HepG2 (cell line): ENCODE measurements around the gene U2AF1L4. TPM values are rescaled to one million over a fixed set of nuclear protein-coding genes. Genes with fewer than 3 reads are reported as not detected.

Experiments
- BCLAF1 ChIP-seq: fragments of 450-650 bp; IDR thresholded peaks from 2 replicates; pipeline ENCODE4 v1.6.1; 2017; ENCODE audit warnings: mild to moderate bottlenecking
- CHD4 ChIP-seq: fragments of 200-600 bp; sonication (generic); IDR thresholded peaks from 2 replicates; pipeline ENCODE4 v1.7.0; 2017; ENCODE audit warnings: mild to moderate bottlenecking, low read length, borderline replicate concordance
- CTCF ChIP-seq: sonication (generic); formaldehyde crosslinking; IDR thresholded peaks from 2 replicates; pipeline ENCODE4 v1.5.0; 2020; ENCODE audit warnings: mild to moderate bottlenecking, missing genetic modification reagents, moderate library complexity
- ERF ChIP-seq: IDR thresholded peaks from 2 replicates; pipeline ENCODE4 v1.6.1; 2018; ENCODE audit warnings: missing biosample characterization, missing genetic modification reagents
- ESRRA ChIP-seq: sonication (generic); formaldehyde crosslinking; IDR thresholded peaks from 2 replicates; pipeline ENCODE4 v1.5.1; 2020; ENCODE audit warnings: mild to moderate bottlenecking, low read depth, missing genetic modification reagents
- HDAC1 ChIP-seq: sonication (generic); formaldehyde crosslinking; IDR thresholded peaks from 2 replicates; pipeline ENCODE4 v1.5.1; 2020; ENCODE audit warnings: mild to moderate bottlenecking, missing genetic modification reagents
- MBD4 ChIP-seq: IDR thresholded peaks from 2 replicates; pipeline ENCODE4 v1.6.1; 2012; ENCODE audit warnings: low read length, inconsistent platforms, borderline replicate concordance
- MTA1 ChIP-seq: sonication (generic); formaldehyde crosslinking; IDR thresholded peaks from 2 replicates; pipeline ENCODE4 v1.4.0; 2020; ENCODE audit warnings: missing genetic modification reagents, mild to moderate bottlenecking, borderline replicate concordance
- MXD4 ChIP-seq: IDR thresholded peaks from 2 replicates; pipeline ENCODE4 v1.6.1; 2016; ENCODE audit warnings: mild to moderate bottlenecking, missing biosample characterization, missing genetic modification reagents
- NRL ChIP-seq: sonication (generic); formaldehyde crosslinking; IDR thresholded peaks from 2 replicates; pipeline ENCODE4 v1.5.0; 2020; ENCODE audit warnings: missing genetic modification reagents, mild to moderate bottlenecking, moderate library complexity, borderline replicate concordance
- PAX8 ChIP-seq: sonication (generic); formaldehyde crosslinking; IDR thresholded peaks from 2 replicates; pipeline ENCODE4 v1.8.0; 2022; ENCODE audit warnings: mild to moderate bottlenecking, missing genetic modification reagents, borderline replicate concordance
- SIX4 ChIP-seq: sonication (generic); formaldehyde crosslinking; IDR thresholded peaks from 2 replicates; pipeline ENCODE4 v1.4.0; 2020; ENCODE audit warnings: missing genetic modification reagents
- SPEN ChIP-seq: sonication (generic); formaldehyde crosslinking; IDR thresholded peaks from 2 replicates; pipeline ENCODE4 v1.5.1; 2020; ENCODE audit warnings: low read depth, mild to moderate bottlenecking, missing genetic modification reagents
- TBX2 ChIP-seq: sonication (generic); formaldehyde crosslinking; IDR thresholded peaks from 2 replicates; pipeline ENCODE4 v1.5.0; 2020; ENCODE audit warnings: missing genetic modification reagents, mild to moderate bottlenecking, borderline replicate concordance
- TBX3 ChIP-seq: fragments of 450-650 bp; IDR thresholded peaks from 2 replicates; pipeline ENCODE4 v1.6.1; 2017; ENCODE audit warnings: antibody characterized with exemption, mild to moderate bottlenecking, inconsistent platforms, borderline replicate concordance
- THAP11 ChIP-seq: IDR thresholded peaks from 2 replicates; pipeline ENCODE4 v1.6.1; 2016; ENCODE audit warnings: missing biosample characterization, missing genetic modification reagents
- ZKSCAN8 ChIP-seq: IDR thresholded peaks from 2 replicates; pipeline ENCODE4 v1.6.1; 2016; ENCODE audit warnings: borderline replicate concordance, missing genetic modification reagents, missing compliant biosample characterization
- ZNF274 ChIP-seq: sonication (generic); formaldehyde crosslinking; IDR thresholded peaks from 2 replicates; pipeline ENCODE4 v1.5.1; 2020; ENCODE audit warnings: mild to moderate bottlenecking, missing genetic modification reagents
- ZNF331 ChIP-seq: sonication (generic); formaldehyde crosslinking; IDR thresholded peaks from 2 replicates; pipeline ENCODE4 v1.4.0; 2020; ENCODE audit warnings: missing genetic modification reagents
- ZNF335 ChIP-seq: sonication (generic); formaldehyde crosslinking; IDR thresholded peaks from 2 replicates; pipeline ENCODE4 v1.4.0; 2020; ENCODE audit warnings: missing genetic modification reagents
- ZNF569 ChIP-seq: sonication (generic); formaldehyde crosslinking; IDR thresholded peaks from 2 replicates; pipeline ENCODE4 v1.5.0; 2020; ENCODE audit warnings: mild to moderate bottlenecking, missing genetic modification reagents, moderate library complexity, borderline replicate concordance
- ZNF605 ChIP-seq: sonication (generic); formaldehyde crosslinking; IDR thresholded peaks from 2 replicates; pipeline ENCODE4 v1.8.0; 2022; ENCODE audit warnings: mild to moderate bottlenecking, missing genetic modification reagents
- ZNF749 ChIP-seq: sonication (generic); formaldehyde crosslinking; IDR thresholded peaks from 2 replicates; pipeline ENCODE4 v1.8.0; 2022; ENCODE audit warnings: mild to moderate bottlenecking, missing genetic modification reagents, moderate library complexity, borderline replicate concordance
- ZSCAN21 ChIP-seq: sonication (generic); formaldehyde crosslinking; IDR thresholded peaks from 2 replicates; pipeline ENCODE4 v1.8.0; 2022; ENCODE audit warnings: mild to moderate bottlenecking, missing genetic modification reagents, moderate library complexity, borderline replicate concordance
- ZSCAN22 ChIP-seq: sonication (generic); formaldehyde crosslinking; IDR thresholded peaks from 2 replicates; pipeline ENCODE4 v1.4.0; 2020; ENCODE audit warnings: mild to moderate bottlenecking, missing genetic modification reagents
- polyA plus RNA-seq, 8 experiments: library from polyadenylated mRNA; depleted of rRNA in 3 of 8; stranded (reverse) in 7 of 8; unstranded in 1 of 8; fragments of >200 nt; fragmentation: Illumina TruSeq in 4 of 8; extraction: Trizol in 4 of 8; gene quantifications; 2 replicates each; pipeline versions ENCODE4 v1.2.1 to v1.2.3, GENCODE V29; 2011 to 2016; ENCODE audit warnings: low read depth in 4 of 8, missing spikeins in 1 of 8, mixed read lengths in 1 of 8; ENCODE audit not compliant: insufficient read depth in 1 of 8
- total RNA-seq, 5 experiments: library from RNA; depleted of rRNA; stranded (reverse); fragments of >200 nt; fragmentation: Illumina TruSeq; extraction: Trizol; gene quantifications; 2 replicates each; pipeline ENCODE4 v1.2.3, GENCODE V29; 2016; ENCODE audit warnings: low read depth in 1 of 5
- TF ChIP-seq, protein P1 (sequence below): sonication (generic); formaldehyde crosslinking; IDR thresholded peaks from 2 replicates; pipeline ENCODE4 v1.8.0; 2022; ENCODE audit warnings: mild to moderate bottlenecking, missing genetic modification reagents

The U2AF1L4 gene
- total and polyA plus RNA-seq, 2 of the 13 experiments (the other 11 are each of a cell fraction or from before 2014, with no cell fraction given), result 7.9 to 15.4 TPM

- no peak for TF ChIP-seq ZNF749 (CRISPR knock-in tag)
- TF ChIP-seq THAP11, result peak; percentile 97
- 0 out of 2 replicates have a peak, but pooled peaks have one; percentile 23 for TF ChIP-seq ZNF335 (CRISPR knock-in tag)
- TF ChIP-seq PAX8 (CRISPR knock-in tag), result no peak
- no peak for TF ChIP-seq ZSCAN21 (CRISPR knock-in tag)
- TF ChIP-seq MXD4, result no peak
- no peak for TF ChIP-seq TBX2
- TF ChIP-seq TBX3, result no peak
- TF ChIP-seq ESRRA (CRISPR knock-in tag), result no peak
- no peak for TF ChIP-seq ZNF274
- TF ChIP-seq ERF (CRISPR knock-in tag), result no peak
- TF ChIP-seq CTCF (CRISPR knock-in tag), result no peak
- 0 out of 2 replicates have a peak, but pooled peaks have one; percentile 12 for TF ChIP-seq HDAC1 (CRISPR knock-in tag)
- no peak for TF ChIP-seq ZNF569
- no peak for TF ChIP-seq ZSCAN22 (CRISPR knock-in tag)
- no peak for TF ChIP-seq ZKSCAN8
- TF ChIP-seq SIX4 (CRISPR knock-in tag), result no peak
- TF ChIP-seq MTA1 (CRISPR knock-in tag), result no peak
- TF ChIP-seq MBD4, result no peak
- TF ChIP-seq ZNF331, result no peak
- no peak for TF ChIP-seq NRL
- no peak for TF ChIP-seq CHD4
- no peak; the same call in 1 of the 2 replicates for TF ChIP-seq SPEN
- TF ChIP-seq BCLAF1, result no peak
- TF ChIP-seq ZNF605, result peak; percentile 43; the same call in 1 of the 2 replicates
- TF ChIP-seq, protein P1, sequence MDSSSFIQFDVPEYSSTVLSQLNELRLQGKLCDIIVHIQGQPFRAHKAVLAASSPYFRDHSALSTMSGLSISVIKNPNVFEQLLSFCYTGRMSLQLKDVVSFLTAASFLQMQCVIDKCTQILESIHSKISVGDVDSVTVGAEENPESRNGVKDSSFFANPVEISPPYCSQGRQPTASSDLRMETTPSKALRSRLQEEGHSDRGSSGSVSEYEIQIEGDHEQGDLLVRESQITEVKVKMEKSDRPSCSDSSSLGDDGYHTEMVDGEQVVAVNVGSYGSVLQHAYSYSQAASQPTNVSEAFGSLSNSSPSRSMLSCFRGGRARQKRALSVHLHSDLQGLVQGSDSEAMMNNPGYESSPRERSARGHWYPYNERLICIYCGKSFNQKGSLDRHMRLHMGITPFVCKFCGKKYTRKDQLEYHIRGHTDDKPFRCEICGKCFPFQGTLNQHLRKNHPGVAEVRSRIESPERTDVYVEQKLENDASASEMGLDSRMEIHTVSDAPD (CRISPR knock-in tag), result no peak
Measured at GRCh38 chr19:35745328-35746086, at the start of gene U2AF1L4, which contains the start of gene PSENEN (continued).
